Tongue (tissue), 2 donors: Measurements from ENCODE around the gene EPB42. TPM values are rescaled to one million over a fixed set of nuclear protein-coding genes. Genes with fewer than 3 reads are reported as not detected.

Source experiments
- DNase-seq: peaks from one replicate; pipeline ENCODE4 v3.0.0-alpha.2; 2015
- total RNA-seq: library from RNA; depleted of rRNA; stranded (reverse); fragments of >200 nt; gene quantifications from one replicate; pipeline ENCODE4 v1.2.3, GENCODE V29; 2014

EPB42 gene
- 4.6 TPM for total RNA-seq

DNA sequence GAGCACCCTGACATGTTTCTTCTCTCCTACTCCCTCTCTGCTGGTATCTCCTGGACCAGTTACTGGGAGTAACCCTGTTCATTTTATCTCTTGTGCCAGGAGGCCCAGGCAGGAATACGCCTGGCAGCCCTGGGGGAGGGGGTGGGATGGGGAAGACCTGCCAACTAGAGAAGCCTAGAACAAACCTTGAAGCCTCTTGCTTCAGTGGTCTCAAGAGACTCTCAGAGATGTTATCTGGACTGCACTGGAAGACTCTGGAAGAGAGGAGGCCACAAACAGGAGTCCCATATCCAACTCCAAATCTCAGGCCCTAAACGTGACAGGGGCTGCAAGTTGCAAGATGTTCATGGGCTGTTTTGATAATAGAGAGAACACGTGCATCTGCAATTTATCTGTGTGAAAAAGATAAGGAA lies at the start of gene EPB42:
EPB42 (minus strand) TSS at position 28 of the 413 bp plus-strand sequence. CDS start 193 bp downstream, outside the sequence.
- DNase-seq = peak; percentile 4

DNA sequence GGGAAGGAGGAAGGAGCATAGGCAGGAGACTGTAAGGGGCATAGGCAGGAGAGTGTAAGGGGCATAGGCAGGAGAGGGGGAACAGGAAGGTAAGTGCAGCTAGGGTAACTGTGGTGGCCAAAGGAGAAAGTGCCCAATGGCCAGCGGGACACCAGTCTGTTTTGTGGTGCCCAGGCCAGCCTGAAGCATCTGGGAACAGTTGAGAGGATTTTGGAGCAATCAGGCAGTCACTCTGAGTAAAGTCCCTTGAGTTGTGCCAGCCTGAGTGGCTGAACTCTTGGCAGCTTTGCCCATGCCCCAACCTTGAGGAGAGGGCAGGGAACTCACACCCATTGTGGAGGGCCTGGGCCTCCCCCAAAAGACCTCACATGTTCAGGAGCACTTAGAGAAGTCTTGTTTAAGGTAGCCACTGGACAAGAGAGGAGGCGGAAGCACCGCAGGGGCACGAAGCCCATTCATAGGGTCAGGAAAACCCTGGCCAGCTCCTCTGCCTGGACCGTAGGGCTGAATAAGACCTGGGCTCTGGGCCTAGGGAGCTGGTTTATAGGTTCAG lies 49.4 kb upstream of the EPB42 start:
- no peak for DNase-seq

DNA sequence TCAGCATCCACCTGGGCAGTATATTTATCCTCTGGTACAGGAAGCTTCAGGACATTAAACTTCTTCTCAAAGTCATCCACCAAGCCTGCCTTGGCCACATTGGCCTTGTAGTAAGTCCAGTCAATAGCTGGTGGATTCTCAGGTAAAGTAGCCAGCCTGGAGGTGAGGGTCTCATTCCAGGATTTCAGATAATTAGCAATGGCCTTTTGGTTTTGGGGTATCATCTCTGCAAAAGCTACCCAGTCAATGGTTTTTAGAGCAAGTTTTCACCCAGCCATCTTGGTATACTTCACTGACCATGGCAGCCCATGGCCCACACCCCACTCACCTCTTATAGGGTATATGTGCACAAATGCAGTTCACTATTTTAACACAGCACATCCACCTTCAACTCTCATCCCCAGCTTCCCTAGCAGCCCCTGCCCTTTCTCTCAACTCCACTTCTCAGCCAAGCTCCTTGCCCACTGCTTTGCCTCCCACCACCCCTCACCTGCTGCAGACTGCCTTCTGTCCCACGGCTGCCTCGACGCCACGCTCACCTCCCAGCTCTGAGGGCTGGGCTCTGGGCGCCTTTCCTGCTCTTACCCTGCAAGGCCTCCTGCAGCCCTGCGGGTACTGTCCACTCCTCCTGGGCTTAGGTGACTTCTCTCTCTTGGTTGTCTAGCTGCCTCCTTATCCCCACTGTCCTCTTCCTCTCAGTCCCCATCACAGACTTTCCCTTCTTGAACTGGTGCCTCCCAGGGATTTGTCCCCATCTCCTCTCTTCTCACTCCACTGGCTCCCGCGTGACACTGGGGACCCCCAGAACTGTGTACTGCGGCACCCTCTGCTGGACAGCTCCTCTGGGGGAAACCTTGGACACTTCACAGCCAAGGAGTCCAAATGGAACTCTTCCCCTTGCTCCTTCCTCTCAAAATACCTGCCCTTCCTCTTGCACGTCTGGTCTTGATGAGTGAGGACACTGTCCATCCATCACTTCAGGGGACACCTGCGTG lies 47.6 kb upstream of the EPB42 start:
- DNase-seq = no peak

DNA sequence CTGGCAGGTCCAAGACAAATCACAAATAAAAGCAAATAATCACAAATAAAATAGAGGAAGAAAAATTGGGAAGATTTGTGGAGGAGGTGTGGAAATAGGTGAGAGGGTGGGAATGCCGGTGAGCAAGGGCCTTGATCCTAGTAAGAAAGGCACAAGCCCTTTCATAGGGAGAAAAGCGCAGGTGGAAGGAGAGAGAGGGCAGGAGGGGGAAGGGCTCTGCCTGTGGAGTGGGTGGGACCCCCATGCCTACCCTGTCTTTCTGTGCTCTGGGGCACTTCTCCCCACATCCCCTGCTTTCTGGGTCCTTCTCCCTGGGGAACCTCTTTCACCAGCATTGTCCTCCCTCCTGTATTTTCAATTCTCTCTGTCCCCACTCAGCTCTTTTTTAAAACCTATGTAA lies 46.6 kb upstream of the EPB42 start:
- DNase-seq = no peak

DNA sequence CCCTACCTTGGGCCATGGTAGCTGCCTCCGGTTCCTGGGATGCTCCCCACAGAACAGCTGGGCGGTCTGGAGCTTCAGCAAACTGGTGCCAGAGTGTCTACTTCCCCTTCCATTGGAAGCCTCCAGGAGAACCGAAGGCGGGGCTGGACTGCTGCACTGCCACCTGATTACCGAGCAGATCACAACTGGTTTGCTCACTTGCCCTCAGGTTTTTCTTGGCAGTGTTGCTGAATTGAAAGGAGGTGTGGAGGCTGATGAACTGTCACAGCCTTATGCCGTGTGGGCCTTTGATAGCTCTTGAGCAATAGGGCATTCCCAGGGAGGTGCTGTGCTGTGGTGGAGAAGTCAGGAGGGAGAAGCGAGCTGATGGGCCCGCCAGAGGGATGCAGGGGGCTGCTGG lies 46.0 kb upstream of the EPB42 start, which contains the start of gene TGM5:
TGM5 (minus strand) TSS at position 95 of the 400 bp plus-strand sequence; CDS start at position 16, 79 bp downstream.
- DNase-seq = no peak

DNA sequence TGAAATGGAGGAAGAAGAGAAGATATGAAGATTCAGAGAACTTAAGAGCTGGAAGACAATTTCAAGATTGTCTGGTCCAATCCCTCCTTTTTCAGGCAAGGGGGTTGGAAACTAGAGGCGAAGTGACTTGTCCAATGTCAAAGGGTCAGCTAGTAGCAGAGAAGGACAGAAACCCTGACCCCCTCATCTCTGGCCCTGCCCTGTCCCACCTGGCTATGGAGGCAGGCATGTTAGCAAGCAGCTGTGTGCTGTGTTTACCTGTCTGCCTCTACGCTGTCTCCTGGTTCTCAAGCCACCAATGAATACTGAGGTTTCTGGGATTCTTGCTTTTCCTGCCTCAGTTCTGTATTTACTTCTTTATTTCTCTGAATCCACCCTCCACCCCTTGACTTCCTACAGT lies 45.6 kb upstream of the EPB42 start:
- DNase-seq = no peak

DNA sequence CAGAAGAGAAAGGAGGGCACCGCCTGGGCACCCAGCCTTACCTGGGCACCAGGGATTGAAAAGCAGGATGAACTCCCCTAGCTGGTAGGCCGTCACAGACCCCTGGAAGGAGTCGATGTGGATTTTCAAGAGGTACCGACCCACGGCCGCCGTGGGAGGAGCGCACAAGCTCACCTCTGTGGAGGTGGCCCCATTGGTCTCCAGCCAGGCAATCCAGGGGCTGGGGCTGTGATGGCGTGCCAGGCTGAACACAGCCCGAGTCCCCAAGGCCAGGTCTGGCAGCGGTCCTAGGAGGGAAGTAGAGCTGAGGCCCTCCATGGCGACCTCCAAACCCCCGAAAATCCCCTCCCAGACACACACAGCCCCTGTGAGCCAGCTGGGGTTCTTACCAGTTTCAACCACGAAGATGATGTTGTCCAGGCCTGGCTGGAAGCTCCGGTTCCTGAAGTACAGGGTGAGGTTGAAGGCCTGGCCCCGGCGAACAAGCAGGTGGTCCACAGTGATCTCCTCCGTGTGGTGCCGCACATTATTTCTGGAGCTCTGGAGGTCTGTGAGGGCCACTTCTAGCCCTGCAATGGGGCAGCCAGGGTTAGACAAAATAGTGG lies 39.3 kb upstream of the EPB42 start:
- no peak for DNase-seq

DNA sequence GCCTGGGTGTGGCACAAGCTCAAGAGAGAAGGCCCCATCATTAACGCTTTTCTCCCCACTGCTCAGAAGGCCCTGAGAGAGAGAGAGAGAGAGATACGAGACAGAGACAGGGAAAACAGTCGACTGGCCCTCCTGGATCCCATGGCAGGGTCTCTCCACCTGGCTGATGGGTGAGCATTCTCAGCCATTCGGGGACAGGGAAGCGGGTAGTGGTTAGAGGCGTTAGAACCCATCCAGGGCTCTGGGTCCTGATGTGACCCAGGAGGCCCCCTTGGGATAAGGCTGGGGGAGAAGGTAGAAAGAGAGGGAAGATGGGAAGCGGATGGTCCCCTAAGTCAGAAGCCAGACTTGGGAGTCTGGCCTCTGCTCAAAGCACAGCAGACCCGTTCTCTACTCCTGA lies 38.0 kb upstream of the EPB42 start:
- DNase-seq = no peak

DNA sequence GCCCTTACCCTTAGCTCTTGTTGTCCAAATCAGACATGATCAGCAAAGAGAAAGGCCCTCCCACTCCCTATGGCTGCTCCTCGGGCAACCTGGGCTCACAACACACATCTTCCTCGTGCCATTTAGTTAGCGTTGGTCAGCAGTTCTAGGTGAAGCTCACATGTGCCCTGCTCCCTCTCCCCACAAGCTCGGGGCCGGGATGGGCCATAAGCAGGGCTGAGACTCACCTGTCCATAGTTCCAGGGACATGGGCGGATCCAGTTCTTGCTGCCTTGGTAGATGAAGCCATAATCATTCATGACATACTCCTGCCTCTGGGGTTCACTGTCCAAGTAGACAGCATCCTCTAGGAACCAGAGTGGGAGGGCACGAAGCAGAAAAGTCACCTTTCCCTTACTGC lies 35.5 kb upstream of the EPB42 start:
- DNase-seq = no peak

DNA sequence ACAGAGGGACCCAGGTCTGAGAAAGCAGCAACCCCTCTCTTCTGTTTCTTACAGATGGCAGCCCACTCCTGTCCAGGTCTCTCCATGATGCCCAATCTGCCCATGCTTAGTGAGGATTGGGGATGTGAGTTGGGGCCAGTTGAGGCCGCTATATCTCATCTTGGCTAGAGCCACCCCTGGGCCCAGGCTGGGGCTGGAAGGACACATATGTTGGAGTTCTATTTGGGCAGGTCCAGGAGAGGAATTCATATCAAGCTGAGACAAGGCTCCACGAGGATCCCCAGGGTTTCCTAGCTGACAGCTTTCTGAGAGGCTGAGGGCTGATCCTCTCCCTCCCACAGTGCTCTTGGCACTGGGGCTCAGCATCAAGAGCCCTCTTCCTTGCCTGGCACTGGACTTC lies 34.6 kb upstream of the EPB42 start:
- DNase-seq = no peak

DNA sequence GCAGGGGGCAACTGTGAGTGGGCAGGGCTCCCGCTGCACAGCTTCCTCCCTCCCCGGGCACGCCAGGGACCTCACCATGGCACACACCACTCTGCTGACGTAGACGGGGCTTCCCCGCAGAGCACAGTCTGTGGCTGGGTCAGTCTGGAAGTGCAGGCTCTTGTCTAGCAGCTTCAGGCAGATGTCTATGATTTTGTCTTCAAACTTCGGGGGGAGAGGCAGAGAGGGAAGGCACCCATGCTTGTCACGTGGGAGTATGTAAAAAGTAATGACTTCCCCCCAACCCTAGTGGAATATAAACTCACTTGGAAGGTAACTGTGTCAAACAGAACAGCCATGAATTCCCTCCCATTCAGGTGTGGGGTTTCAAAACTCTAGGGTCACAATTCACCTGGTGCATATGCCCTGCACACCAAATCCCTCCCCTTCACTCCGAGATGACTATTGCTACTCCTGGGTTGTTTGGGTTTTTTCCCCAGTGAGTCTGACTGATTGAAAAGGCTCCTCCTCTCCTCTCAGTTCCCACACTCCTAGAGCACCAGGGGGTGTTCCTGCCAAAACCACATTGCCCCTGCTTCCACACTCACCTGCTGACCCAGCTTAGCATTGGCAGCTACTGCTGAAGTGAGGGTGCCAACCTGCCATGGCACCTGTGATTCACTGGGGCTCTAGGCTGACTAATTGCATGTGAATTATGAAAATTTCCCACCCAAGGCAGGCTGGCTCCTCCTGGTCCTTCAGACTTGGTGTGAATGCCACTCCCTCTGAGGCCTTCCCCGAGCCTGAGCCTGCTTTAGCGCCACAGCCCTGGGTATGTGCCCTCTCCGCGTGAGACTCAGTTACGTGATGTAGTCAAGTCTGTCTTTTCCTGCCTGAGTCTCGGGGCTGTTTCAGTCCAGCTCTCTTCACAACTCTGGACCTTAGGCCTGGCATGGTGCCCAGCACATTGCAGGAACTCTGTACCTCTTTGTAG lies 32.9 kb upstream of the EPB42 start:
- no peak for DNase-seq

DNA sequence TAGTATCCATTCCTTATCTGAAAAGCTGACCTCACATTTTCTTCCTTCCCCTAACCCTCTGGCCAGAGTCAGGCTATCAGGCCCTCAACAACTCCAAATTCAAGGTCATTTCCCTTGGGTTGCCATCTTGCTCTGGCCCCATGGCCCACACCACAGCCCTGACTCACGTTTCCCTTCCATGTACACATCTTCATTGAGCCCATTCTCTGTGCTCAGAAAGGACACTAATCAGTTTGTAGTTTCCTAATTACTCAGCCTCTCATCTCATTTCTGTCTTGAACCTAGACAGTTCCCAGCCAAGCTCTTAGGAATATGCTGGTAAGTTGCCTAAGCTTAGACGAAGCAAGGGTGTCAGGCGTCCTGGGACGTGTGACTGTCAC lies 31.0 kb upstream of the EPB42 start:
- no peak for DNase-seq

DNA sequence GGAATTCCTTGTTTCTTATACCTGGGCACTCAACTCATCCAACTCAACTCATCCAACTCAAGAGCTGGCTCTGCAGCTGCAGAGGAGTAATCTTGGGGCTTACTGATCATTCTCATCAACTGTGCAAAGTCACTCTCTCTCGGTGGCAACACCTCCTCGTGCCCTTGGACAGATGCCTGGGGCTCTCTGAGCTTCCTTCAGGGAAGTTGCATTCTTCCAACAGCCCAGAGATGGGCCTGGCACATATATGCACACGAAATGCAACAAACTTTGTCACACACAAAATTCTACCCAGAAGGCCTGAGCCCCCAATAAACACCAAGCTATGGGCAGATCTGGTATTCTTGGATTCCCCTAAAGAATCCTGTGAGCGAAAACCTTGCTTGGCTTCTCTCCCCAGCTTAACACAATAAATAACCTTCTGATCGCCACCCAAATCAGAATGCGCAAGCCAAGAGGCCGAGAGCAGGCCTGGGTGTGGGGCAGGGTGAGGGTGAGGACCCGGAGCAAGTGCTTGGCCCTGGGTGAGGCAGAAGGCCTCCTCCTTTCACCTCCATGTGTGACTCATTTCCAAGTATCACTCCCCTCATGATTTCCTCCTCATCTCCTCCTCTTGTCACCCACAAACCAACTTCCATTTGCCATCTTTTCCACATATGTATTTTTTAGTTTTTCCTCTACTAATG lies 30.5 kb upstream of the EPB42 start:
- no peak for DNase-seq

DNA sequence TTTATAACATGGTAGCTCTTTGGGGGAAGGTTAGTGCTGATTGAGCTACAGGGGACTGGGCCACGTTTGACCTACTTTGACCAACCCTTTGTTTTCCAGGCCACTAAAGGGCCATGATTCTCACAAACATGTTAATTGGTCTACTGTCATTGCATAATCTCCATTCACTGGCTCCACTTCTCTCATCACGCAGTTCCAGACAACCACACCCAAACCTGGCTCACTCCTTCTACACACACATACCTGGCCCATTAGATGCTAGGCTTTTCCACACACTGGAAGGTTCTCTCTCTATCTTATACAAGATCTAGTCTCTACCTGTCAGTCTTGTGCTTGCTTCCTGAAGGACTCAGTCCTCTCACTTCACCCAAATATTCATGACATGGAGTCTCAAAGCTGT lies 30.0 kb upstream of the EPB42 start:
- no peak for DNase-seq

DNA sequence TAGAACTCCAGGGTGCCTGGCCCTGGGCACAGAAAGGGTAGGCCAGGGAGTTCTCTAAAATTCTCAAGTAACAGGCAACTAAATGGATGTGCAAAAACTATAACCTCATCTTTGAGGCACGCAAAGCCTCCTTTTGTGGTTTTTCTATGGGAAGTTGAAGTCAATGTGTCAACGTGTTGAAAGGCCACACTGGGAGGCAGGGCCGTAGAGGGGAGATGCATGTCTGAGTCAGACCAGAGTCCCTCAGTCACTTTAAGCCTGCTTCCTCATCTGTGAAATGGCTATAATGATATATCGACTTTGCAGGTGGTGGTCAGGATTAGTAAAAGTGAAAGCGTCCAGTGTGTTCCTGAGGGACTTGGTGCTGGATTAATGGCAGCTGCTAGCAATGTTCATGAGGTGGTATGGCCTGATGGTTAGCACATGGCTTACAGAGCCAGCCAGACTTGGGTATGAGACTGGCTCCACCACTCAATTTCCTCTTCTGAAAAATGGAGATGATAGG lies 28.9 kb upstream of the EPB42 start:
- DNase-seq = no peak

DNA sequence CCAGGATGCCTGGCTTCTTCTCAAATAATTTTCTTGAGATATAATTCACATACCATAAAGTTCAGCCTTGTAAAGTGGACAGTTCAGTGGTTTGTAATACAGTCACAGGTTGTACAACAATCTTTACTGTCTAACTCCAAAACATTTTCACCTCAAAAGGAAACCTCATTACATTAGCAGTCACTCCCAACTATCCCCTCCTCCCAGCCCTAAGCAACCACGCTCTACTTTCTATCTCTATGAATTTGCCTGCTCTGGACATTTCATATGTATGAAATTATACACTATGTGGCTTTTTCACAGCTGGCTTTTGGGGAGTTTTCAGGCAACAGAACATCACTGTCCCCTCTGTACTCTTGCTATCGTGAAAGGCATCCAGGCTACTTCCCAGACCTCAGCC lies 28.4 kb upstream of the EPB42 start:
- DNase-seq = no peak

DNA sequence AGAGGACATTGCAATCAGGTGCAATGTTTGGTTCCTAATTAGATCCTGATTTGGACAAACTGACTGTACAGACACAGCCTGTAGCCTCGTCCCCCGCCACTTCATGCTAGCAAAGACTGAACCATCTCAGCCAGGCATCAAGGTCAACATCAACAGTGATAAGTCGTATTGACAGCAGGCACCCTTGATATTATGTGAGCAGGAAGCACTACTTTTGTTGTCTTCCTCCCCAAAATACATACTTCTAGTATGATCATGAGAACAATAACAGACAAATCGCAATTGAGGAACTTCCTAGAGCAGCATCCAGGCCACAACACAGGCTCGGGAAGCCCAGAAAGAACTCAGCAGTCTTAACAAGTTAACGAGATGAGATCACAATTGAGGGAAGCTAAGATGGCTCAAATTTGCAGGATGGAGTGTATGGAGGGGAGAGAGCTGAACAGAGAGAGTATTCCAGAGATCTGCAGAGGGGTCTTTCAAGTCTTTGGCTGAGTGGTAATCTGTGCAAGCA lies 25.5 kb upstream of the EPB42 start:
- no peak for DNase-seq

DNA sequence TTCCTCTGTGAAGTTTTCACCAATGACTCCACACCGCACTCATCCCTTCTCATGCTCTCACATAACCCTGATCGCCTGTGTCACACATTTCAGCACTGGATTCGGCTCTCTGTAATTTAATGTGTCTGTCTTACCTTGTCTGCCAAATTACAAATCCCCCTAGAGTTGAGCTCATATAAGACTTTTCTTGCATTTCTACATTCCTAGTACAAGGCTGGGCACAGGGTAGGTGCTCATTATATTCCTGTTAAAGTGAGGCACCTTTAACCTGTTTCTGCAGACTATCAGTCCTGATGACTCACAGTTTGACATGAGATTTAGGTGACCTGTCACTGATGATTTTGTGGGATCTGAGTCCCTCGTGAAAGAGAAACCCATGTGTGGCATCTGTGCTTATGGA lies 23.3 kb upstream of the EPB42 start:
- no peak for DNase-seq

DNA sequence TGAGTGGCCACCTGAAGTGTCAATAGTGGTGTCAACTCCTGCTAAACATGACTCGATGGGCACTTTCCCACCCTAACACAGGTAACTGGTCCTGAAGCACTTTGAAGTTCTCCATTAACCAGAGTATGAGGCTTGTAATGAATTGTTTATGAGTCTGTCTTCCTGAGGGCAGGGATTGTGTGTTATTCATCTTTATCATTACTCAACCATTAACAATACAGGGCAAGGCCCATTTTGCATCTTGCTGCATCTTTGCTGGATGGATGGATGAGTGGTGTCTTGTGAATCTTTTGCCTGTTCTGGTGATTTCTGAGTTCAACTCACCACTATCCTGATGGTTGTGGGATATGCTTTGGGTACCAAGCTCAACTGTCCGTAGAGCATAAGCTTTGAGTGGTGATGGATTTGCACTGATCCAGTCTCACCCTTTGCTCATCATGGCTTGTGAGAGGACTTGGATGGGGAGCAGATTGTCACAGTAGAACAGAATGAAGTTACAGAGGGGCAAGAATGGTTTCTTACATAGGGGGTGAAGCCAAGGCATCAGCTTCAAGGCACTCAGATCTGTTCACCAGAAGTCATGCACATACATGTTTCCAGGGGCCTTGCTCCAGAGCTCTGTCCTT lies 22.3 kb upstream of the EPB42 start:
- no peak for DNase-seq

DNA sequence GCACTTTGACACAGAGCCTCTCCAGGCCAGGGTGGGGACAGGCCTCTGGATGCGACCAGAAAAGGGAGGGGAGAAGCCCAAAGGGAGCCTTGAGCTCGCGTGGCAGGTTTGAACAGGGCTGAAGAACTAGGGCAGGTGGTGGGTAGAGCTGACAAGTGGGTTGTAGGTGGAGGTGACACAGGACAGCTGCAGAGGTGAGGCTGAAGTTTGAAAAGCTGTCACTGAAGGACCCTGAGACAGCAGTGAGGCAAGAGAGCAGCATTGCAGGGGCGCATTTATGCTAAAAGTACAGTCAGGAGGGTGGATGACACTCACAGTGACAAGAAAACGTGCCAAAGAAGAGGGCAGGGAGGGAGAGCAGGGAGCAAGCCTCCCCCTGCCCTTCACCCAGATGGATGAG lies 21.8 kb upstream of the EPB42 start:
- DNase-seq = no peak

DNA sequence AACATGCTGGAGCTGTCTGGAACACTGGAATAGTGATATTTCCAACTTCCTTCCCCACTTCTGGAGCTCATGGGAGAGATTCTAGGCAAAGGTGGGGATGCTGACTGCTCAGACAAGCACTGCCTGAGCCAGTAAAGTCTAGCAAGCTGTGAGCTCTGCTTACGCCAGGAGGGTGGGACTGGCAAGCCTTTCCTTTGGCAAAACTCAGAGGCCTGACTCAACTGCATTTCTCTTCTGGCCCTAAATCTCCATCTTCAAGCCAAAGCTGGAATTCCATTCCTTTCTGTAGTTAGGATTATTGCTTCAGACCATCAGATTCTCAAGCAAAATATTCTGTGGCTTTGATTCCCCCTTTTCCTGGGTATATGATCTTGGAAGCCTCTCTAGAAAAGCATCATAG lies 20.3 kb upstream of the EPB42 start:
- peak; percentile 27 for DNase-seq
